GM06990 (cell line): ENCODE measurements around the gene RRN3.
A peak's percentile ranks its signal among the peaks of the same experiment; 100 is the strongest.
"Not testable (repeated sequence)": the region's sequence is repeated elsewhere in the genome, so short reads cannot be mapped to it uniquely, and the experiment has no call there.

Experiments
- DNase-seq: peaks from one replicate; pipeline ENCODE4 v3.0.0-alpha.2; 2011; ENCODE audit not compliant: insufficient read length; ENCODE audit errors: extremely low read depth
- H3K27me3 ChIP-seq: replicated peaks from 2 replicates; pipeline ENCODE4 v1.6.0; 2011; ENCODE audit warnings: low read length; ENCODE audit not compliant: control insufficient read depth, insufficient read depth
- H3K36me3 ChIP-seq: 2 replicates; pipeline ENCODE4 v1.5.1; 2011; ENCODE audit warnings: low read length; ENCODE audit not compliant: control insufficient read depth, insufficient read depth
- H3K4me3 ChIP-seq: replicated peaks from 2 replicates; pipeline ENCODE4 v1.5.1; 2011; ENCODE audit warnings: low read depth, mild to moderate bottlenecking, control low read depth, low read length
- TF ChIP-seq, protein P1 (sequence below): IDR thresholded peaks from 2 replicates; pipeline ENCODE4 v1.5.1; 2011; ENCODE audit warnings: low read length, control low read depth, mild to moderate bottlenecking, inconsistent platforms; ENCODE audit not compliant: insufficient read depth, poor library complexity, severe bottlenecking

RRN3 gene

DNA sequence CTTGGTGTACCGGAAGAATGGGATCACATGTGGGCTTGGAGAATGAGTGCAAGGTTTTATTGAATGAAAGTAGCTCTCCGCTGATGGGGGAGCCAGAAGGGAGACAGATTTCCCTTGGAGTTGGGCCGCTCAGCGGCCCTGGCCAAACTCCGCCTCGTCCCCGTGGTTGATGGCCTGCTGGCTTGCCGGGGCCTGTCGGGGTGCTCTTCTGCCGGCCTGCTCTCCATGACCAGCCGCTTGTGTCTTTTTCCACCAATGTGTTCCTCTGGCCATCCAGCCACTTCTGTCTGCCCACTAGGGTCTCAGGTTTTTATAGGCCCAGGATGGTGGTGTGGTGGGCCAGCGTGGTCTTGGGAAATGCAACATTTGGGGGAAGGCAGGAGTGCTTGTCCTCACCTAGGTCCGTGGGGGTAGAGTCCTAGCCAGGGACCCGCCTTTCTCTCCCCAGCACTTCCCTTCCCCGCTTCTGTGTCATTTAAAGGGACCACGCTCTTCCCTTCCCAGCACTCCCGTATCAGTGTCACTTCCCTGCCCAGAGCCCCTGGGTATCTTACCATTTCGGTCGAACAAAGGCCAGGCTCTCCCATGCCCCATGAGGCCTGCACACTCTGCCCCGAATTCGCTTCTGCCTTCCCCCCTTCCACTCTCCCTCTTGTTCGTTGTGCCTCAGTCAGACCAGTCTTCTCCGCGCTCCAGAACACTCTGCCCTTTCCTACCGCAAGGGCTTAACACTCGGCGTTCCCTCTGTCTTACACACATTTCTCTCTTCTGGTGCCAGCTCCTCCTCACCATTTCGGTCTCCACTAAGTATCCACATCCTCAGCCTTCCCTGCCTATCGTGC, 66.3 kb downstream of the RRN3 start:
- not testable (repeated sequence) for DNase-seq, H3K27me3 ChIP-seq, H3K4me3 ChIP-seq
- peaks cover 31% of the 10 kb centered on the region for H3K36me3 ChIP-seq

DNA sequence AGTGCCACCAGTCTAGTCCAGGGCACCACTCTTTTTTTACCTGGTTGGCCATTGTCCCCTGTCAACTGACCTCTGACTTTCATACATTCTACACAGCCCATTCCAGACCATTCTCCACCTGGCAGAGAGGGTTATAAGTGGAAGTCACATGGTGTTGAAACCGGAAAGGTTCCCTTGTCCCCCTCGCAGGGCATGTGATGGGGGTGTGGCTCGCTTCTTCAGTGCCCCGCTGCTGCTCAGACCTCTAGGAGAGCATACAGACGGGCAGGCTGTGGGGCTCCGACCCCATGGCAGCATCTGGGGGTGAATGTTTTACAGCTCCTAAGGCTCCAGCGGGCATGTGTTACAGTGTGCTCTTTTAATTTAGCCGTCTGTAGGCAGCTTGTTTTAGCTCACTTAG, 67.0 kb downstream of the RRN3 start:
- not testable (repeated sequence) for H3K4me3 ChIP-seq, DNase-seq, H3K27me3 ChIP-seq
- peaks cover 26% of the 10 kb centered on the region for H3K36me3 ChIP-seq

DNA sequence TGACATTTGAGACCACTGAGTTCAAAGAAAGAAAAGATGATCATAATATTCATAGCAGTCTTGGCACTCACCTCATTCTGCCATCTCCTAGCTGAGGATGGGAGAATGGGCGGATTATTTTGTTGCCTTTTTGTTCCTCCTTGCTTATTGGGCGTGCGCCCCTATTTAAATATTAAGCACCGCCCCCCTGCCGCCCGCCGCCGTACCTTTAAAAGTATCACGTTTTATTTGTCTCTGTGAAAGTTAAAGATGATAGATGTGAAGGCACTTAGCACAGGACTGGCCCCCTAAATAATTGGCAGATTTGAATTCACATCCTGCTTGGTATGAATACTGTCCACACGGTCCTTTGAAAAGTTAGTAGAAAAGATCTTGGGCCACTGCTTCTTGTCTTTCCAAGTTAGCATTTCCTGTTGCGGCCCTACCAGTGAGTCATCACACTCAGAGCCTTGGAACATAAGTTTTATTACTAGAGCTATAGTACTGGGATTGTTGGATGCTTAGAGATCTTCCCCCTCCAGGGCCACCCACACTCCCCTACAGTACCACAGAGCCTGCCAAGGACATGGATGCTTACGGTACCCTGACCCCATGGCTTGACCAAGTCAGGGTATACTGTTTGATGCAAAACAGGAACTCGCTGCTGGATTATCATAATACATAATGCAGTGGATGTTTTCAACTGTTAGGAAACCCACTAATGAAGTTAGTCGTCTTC, 68.7 kb downstream of the RRN3 start:
- not testable (repeated sequence) for H3K27me3 ChIP-seq, H3K4me3 ChIP-seq, DNase-seq
- peaks cover 20% of the 10 kb centered on the region for H3K36me3 ChIP-seq

DNA sequence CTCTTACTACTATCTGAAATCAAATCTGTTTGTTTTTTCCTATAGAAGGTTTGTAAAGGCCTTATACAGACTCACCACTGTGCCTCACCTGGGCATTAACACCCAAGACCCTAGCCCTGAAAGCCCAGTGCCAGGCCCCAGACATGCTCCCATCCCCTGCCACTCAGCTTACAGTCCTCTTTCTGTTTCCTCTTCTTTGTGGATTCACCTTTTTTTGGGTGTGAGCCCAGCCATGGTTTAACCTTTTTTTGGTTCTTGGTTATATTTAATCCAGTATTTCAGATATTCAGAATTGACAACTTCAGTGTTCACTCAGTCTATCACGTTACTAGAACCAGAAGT, 69.2 kb downstream of the RRN3 start:
- not testable (repeated sequence) for H3K4me3 ChIP-seq, H3K27me3 ChIP-seq, DNase-seq
- peaks cover 20% of the 10 kb centered on the region for H3K36me3 ChIP-seq

DNA sequence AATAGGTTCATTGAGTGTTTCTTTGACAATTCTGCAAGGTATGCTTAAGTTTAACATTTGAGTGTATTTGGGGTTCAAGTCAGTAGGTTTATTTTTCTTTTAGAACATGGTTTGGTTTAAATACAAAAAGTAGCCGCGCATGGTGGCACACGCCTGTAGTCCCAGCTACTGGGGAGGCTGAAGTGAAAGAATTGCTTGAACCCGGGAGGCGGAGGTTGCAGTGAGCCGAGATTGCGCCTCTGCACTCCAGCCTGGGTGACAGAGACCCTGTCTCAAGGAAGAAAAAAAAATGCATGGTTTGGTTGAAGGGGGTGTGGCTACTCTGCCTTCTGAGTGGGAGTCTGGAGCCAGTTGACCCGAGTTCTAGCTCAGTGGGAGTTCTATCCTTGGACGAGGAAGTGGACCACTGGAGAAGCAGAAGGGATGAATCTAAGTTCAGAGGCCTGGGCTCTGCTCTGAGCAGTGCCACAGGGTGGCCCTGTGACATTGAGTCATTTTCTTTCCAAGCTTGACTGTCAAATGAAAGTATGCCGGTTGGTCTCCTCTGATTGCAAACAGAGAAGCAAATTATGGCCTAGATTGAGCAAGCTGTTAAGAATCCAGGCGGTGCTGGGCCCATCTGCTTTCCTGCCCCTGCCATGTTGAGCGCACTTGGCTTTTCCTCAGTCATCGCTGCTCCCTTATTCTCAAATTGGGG, 70.5 kb downstream of the RRN3 start:
- H3K36me3 ChIP-seq, result peaks cover 15% of the 10 kb centered on the region
- H3K4me3 ChIP-seq, H3K27me3 ChIP-seq, DNase-seq: not testable (repeated sequence)

DNA sequence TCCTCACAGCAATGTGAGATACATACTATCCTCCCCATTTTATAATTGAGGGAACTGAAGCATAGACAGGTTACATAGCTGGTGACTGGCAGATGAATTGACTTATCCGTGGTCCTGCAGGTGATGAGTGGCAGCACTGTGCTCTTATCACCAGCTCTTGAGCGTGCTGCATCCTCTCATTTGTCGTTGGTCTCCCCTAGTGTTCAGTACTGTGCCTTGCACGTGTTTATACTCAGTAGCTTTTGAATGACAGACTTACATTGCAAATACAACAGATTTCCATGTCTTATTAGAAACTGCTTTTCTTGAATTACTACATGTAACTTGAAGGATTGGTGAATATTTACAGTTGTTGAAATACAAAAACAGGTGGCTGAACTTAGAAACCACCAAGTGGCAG, 71.9 kb downstream of the RRN3 start:
- not testable (repeated sequence) for H3K36me3 ChIP-seq, H3K27me3 ChIP-seq, H3K4me3 ChIP-seq, DNase-seq
- TF ChIP-seq, protein P1, sequence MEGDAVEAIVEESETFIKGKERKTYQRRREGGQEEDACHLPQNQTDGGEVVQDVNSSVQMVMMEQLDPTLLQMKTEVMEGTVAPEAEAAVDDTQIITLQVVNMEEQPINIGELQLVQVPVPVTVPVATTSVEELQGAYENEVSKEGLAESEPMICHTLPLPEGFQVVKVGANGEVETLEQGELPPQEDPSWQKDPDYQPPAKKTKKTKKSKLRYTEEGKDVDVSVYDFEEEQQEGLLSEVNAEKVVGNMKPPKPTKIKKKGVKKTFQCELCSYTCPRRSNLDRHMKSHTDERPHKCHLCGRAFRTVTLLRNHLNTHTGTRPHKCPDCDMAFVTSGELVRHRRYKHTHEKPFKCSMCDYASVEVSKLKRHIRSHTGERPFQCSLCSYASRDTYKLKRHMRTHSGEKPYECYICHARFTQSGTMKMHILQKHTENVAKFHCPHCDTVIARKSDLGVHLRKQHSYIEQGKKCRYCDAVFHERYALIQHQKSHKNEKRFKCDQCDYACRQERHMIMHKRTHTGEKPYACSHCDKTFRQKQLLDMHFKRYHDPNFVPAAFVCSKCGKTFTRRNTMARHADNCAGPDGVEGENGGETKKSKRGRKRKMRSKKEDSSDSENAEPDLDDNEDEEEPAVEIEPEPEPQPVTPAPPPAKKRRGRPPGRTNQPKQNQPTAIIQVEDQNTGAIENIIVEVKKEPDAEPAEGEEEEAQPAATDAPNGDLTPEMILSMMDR, result peak; percentile 69

DNA sequence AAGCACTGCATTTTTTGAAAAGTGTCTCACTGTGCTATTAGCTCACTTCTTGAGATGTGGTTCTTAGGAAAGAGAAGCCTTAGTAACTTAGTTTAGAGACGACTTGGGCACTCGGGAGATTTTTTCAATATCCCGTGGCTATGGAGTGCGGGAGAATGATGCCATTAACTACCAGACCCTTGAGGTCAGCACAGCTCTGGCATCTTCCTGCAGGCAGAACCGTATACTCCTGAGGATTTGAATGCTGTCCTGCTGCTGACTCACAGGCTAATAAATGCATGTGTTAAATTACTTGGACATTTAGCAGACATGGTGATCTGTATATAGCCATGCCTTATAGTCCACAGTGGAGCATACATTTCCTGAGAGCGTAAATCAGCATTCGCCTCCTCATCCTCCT, 72.6 kb downstream of the RRN3 start:
- not testable (repeated sequence) for H3K4me3 ChIP-seq, DNase-seq, H3K36me3 ChIP-seq, H3K27me3 ChIP-seq

DNA sequence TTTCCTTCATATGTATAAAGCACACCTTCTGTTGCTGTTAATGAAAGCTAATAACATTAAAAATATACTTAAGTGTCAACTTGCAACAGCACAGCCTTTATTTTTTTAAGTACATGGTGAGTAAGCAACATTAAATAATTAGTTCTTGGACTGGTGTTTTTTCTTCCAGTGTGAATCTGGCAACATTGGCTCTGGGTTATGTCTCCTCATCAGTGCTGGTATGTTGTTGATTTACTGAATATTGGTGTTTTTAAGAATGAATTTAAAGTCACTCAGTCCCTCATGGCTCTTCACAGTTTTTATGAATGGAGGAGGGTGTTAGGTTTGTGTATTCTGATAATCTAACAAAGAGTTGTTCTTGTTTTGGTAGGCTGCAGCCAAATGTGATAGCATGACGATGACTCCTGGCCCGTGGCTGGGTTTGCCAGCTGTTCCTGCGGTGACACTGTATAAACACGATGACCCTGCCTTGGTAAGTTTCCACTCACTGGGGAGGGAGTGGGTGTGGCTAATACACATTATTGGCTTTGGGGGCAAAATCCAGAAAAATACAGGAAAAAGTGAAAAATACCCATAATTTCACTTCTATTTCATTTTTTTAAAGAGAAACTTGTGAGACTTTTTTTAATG, 77.0 kb downstream of the RRN3 start:
- not testable (repeated sequence) for DNase-seq

DNA sequence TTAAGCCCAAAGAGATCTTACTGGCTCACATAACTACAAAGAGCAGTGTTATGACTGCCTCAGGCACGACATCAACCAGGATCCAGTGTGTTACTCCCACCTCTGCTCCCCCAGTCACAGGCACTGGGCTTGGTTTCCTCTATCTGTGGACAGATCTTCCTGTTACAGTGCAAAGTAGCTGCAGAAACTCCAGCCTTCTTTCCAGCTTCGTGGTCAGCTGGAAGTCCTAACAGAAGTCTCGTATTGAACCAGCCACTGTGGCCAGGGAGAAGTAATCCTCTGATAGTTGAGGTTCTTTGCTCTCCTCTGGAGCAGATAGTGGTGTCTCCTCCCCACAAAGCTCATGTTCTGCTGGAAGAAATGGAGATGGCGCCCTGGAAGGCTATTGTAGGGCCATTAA, 77.7 kb downstream of the RRN3 start:
- H3K4me3 ChIP-seq, H3K27me3 ChIP-seq, H3K36me3 ChIP-seq, DNase-seq: not testable (repeated sequence)

More for the DNA sequence above, 77.0 kb downstream of the RRN3 start:
- H3K36me3 ChIP-seq, result peaks cover 10% of the 10 kb centered on the region
- not testable (repeated sequence) for H3K4me3 ChIP-seq, H3K27me3 ChIP-seq

DNA sequence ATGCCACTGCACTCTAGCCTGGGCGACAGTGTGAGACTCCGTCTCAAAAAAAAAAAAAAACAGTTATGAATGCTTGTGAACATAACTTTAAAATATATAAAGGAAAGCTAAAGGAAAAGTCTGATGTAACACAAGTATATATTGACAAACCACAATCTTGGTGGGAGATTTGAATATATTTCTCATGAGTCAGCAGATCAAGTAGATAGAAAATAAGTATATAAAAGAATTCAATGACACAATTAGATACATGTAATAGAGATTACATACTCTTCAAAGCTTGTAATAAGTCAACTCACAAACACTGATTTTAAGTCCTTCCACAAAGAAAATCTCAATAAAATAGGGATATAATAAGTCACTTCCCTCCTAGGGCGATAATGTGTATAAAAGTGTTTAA, 78.4 kb downstream of the RRN3 start:
- not testable (repeated sequence) for H3K4me3 ChIP-seq, H3K27me3 ChIP-seq, H3K36me3 ChIP-seq, DNase-seq

DNA sequence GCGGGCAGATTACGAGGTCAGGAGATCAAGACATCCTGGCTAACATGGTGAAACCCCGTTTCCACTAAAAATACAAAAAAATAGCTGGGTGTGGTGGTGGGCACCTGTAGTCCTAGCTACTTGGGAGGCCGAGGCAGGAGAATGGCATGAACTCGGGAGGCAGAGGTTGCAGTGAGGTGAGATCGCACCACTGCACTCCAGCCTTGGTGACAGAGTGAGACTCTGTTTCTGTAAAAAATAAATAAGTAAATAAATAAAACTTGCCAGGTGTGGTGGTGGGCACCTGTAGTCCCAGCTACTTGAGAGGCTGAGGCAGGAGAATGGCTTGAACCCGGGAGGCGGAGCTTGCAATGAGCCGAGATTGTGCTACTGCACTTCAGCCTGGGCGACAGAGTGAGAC, 81.1 kb downstream of the RRN3 start:
- H3K27me3 ChIP-seq, DNase-seq, H3K4me3 ChIP-seq, H3K36me3 ChIP-seq: not testable (repeated sequence)
